Stimulated activated naive CD8-positive, alpha-beta T cell treated with anti-CD3 and anti-CD28 coated beads, Interleukin-15, Interleukin-2, amounts not matched to agents 100 U/mL and 50 U/mL, for 24 hours (primary cell): Measurements from ENCODE around the gene SMARCAL1.

Experiments
- ATAC-seq: fragments of 150-1000 bp; cut with Tn5 transposase; one replicate; pipeline ENCODE4 v1.10.0; 2021
- DNase-seq: peaks from one replicate; pipeline ENCODE4 v3.0.0; 2021

SMARCAL1 gene

DNA sequence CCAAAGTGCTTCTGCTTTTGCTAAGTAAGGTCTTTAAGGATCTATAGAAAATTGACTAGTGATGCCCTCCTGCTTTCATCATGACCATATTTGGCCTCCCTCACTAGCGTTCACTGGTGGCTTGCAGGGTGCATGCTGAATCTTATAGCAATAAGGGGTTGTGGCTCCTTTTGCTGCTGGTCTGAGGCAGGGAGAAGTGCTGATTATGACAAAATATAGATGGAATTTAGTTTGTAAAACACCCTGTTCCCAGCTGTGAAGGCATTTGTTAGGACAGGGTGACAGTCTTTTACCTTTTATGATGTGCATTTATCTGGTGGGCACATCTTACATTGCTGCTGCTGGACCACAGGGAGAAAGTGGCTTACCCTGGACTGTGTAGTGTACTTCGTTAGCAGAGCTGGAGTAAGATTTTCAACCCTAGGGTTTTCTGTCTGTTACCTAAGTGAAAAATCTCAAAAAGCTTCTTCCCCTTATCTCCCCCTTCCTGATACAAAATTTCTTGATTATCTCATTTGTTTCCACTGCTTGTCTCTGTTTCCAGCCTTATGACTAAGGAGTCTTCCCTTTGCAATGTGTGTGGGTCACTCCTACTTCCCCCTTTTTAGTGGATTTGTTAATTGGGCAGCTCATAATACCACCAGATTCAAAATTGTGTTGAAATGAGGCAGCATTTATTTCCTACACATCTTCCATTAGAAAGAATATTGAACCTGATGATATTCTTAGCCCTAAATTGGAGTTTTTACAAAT lies 65.2 kb downstream of the SMARCAL1 start:
- no peak for DNase-seq
- no peak for ATAC-seq

- DNase-seq (peak; percentile 42), ATAC-seq (peak; percentile 94)
Measured at GRCh38 chr2:216478151-216478550, 65.9 kb downstream of the SMARCAL1 start.

DNA sequence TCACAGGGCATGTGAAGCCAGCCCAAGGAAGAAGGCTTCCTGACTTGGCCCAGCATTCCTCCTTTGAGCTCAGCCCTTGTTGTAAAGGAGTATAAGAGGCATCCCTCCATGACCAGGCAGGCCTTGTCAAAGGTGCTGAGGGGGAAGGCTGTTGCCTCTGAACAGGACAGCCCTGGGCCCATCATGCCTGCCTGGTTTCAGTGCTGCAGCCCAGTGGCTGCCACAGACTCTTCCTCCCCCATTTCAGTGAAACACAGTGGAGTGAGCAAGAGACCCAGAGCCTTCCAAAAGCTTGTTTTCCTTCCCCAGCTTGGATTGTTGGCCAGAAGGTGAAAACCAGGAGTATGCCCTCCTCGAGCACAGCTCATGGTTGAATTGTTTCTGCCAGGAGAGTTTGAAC lies 66.5 kb downstream of the SMARCAL1 start:
- ATAC-seq (no peak), DNase-seq (no peak)

DNA sequence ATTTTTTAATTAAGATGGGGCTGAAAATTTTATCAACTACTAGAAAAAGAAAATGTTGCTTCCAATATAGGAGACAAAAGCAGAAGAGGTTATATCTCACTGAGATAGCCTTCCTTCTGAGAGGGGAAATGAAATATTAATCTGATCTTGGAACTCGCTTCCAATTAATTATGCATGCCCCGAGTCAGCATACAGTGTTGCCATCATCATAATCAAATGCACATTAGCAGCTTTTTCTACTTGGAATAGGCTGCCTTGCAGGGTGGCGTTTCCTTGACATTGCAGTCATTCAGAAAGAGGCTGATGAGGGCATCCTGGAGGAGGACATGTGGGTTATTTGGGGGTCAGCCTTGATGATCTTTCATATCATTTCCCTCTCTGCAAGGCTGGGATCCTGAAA lies 67.9 kb downstream of the SMARCAL1 start:
- ATAC-seq (no peak), DNase-seq (no peak)

GRCh38 chr2:216482640-216483039 lies 70.4 kb downstream of the SMARCAL1 start:
- ATAC-seq (no peak), DNase-seq (no peak)

- DNase-seq: no peak
- no peak for ATAC-seq
Measured at GRCh38 chr2:216485237-216485636, 73.0 kb downstream of the SMARCAL1 start.

GRCh38 chr2:216485745-216486144 lies 73.5 kb downstream of the SMARCAL1 start:
- ATAC-seq (no peak), DNase-seq (no peak)

GRCh38 chr2:216486271-216486670 lies 74.0 kb downstream of the SMARCAL1 start:
- ATAC-seq (no peak), DNase-seq (no peak)

GRCh38 chr2:216486708-216487107 lies 74.4 kb downstream of the SMARCAL1 start:
- no peak for DNase-seq
- ATAC-seq: no peak

DNA sequence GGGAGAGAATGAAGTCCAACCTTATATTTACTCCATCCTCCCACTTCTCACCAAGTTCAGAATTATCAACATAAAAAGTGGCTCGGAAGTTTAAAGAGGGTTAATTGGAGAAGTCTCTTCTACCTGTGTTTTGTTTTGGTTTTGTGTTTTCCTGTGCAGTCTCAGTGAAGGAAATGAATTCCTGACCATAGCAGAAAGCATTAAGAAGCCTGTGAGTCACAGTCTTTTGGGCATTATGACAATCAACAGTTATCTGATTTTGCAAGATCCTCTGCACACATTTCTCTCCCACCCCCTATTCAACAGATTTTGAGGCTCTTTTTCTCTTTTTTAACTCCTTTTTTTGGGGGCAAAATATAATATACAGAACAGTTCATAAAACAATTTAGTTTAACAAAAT lies 77.8 kb downstream of the SMARCAL1 start:
- no peak for DNase-seq
- no peak for ATAC-seq

GRCh38 chr2:216491793-216492596 lies 79.7 kb downstream of the SMARCAL1 start:
- no peak for DNase-seq
- ATAC-seq: no peak

DNA sequence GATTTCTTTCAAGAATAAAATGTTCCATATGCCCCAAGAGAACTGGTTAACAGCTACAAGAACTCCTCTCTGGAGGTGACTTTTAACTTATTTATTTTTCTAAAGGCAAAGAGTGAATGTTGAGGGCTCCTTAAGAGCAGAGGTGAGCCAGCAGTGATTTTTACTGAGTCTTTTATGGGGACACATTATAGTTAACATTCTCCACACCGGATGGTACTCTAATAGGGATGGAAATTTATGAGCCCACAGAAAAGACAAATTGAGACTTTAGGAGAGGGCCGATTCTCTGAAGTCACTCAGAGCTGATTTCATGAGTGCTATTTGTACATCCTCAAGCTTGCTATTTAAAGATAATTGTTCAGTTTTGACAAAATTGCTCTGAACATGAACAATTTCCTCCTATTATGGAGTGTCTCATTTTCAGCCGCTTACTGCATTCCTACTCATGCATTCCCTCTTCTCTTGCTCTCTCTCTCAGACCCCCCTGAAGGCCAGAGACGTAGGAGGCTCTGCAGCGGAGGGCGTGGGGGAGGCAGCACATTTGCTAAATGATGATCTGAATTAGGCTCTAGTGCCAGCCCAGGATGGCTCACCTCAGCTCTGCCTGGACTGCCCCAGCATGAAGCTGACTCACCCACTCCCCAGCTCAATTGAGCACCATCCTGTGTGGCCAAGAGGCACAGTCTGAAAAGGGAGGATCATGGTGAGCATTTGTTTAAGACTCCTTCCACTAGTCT lies 80.5 kb downstream of the SMARCAL1 start:
- peak; percentile 76 for ATAC-seq
- no peak for DNase-seq

GRCh38 chr2:216493334-216493685 lies 81.0 kb downstream of the SMARCAL1 start:
- DNase-seq: no peak
- no peak for ATAC-seq

DNA sequence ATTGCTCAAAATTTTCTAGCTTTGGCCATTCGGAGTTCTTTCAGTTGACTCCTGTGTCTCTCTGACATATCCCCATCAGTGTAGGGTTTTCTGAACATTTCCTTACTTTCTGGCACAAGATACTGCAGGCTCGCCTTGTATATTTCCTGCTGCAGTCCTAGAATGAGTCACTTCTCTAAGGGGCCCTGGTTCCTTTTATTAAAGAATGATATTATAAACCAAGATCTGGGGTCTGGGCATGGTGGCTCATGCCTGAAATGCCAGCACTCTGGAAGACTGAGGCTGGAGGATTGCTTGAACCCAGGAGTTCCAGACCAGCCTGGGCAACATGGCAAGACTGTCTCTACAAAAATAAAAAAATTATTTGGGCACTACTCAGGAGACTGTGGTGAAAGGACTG lies 83.4 kb downstream of the SMARCAL1 start:
- DNase-seq (no peak), ATAC-seq (no peak)

GRCh38 chr2:216497382-216498069 lies 85.2 kb downstream of the SMARCAL1 start:
- DNase-seq (no peak), ATAC-seq (no peak)

DNA sequence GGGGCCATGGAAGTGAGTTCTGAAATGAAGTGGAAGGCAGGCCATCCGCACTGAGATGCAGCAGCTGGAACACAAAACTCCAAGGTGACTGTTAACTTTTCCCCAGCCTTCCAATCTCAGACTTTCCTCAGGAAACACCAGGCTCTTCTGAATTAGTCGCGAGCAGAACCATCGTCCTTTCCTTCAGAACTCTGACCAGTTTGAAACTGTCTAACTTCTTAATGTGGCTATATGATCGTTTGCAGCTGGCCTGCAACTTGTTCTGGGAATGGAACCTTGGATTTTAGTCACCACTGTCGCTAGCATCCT lies 85.7 kb downstream of the SMARCAL1 start:
- DNase-seq (no peak), ATAC-seq (no peak)

GRCh38 chr2:216498379-216499352 lies 86.4 kb downstream of the SMARCAL1 start, which contains the start of gene RPL37A:
TSS of gene RPL37A (plus strand) at chr2:216498844. CDS start at chr2:216498875, 31 bp downstream.
- DNase-seq (peak; percentile 89), ATAC-seq (peak; percentile 99)

GRCh38 chr2:216499641-216500218 lies 87.4 kb downstream of the SMARCAL1 start:
- DNase-seq: no peak

DNA sequence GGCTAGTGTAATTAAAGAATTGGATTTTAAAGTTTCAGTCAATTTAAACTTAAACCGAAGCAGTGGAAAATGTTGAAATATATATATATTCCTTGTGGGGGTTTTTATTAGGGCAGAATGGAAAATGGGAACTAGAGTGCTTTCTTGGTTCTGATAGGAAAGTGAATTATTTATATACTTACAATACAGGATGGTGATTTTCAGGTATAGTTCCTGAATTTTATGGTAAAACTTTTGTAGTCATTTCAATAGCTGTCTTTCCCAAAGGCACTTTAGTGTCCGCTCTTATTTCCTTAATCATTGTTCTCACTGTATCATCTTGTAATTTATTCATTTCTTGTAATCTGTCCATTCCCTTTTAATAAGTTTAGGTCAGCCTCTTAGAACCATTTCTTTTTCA lies 88.3 kb downstream of the SMARCAL1 start:
- ATAC-seq: no peak
- no peak for DNase-seq

More at GRCh38 chr2:216499641-216500218, 87.4 kb downstream of the SMARCAL1 start:
- ATAC-seq: no peak

GRCh38 chr2:216501854-216502253 lies 89.6 kb downstream of the SMARCAL1 start:
- no peak for DNase-seq
- ATAC-seq: no peak
